Renal pelvis (tissue), 4 donors: ENCODE measurements around the gene DUOXA1. TPM values are rescaled to one million over a fixed set of nuclear protein-coding genes. Genes with fewer than 3 reads are reported as not detected.
"Not testable (repeated sequence)": the region's sequence is repeated elsewhere in the genome, so short reads cannot be mapped to it uniquely, and the experiment has no call there.

Experiments
- DNase-seq: peaks from one replicate; pipeline ENCODE4 v3.0.0-alpha.2; 2013
- polyA plus RNA-seq, 3 donors: library from polyadenylated mRNA; unstranded; fragments of 120-200 nt; gene quantifications; one replicate each; pipeline ENCODE4 v1.2.1, GENCODE V29; 2013; ENCODE audit not compliant: insufficient read length in 3 of 3

The DUOXA1 gene
- polyA plus RNA-seq, 3 donors: 0.21 to 0.33 (median 0.25) TPM

DNA sequence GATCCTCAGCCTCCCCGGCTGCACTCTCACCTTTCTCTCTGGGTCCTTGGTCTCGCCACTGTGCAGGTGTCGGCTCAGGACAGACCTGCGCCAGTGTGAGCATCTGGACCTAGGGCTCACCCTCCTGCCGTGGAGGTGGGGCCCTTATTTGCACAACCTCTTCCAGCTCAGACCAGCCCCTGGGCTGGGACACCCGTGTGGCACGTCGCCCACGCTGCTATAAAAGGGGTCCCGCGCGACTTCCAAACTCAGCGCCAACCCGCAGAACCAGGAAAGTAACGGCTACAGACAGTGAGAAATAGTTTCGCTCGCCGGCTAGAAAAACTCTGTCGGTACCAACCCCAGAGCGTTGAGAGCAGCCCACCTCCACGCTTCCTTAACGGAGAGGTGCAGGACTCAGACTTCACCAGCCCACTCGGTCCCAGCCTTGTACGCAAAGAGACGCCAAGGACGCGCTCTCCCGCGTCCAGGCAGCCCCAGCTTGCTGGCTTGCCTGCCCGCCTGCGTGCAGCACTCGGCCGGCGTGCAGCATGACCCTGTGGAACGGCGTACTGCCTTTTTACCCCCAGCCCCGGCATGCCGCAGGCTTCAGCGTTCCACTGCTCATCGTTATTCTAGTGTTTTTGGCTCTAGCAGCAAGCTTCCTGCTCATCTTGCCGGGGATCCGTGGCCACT lies 15.5 kb downstream of the DUOXA1 start, which contains the start of the genes DUOX2 and DUOXA2:
Gene DUOX2 (minus strand): TSS at position 97 of the 675 bp plus-strand sequence. CDS start 761 bp downstream, outside the sequence.
Gene DUOXA2 (plus strand): TSS at position 251 of the 675 bp plus-strand sequence. CDS start 280 bp downstream, at position 531.
- no peak for DNase-seq

- no peak for DNase-seq
Measured at GRCh38 chr15:45113380-45113990, 16.2 kb downstream of the DUOXA1 start.

GRCh38 chr15:45112591-45113379 lies 16.9 kb downstream of the DUOXA1 start:
- no peak for DNase-seq

DNA sequence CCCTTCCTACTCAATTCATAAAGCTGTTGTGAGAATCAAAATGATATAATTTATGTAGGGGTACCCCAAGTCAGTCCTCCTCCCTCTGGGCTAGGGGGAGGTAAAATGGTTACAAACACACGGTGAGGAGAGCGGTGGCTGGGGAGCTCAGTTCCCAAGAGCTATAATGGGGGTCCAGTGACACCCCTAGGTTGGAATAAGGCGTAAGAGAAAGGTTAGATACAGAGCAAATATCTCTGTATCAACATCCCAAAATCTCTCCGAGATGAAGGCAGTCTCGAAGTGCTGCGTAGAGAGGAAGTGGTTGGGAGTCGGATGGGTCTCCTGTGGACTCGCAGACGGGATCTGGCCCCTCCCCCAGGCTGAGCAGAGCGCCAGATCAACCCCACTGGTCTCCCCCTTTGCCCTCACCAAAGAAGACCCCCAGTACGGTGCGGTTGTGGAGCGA lies 17.5 kb downstream of the DUOXA1 start:
- no peak for DNase-seq

- no peak for DNase-seq
Measured at GRCh38 chr15:45111390-45112142, 18.1 kb downstream of the DUOXA1 start.

DNA sequence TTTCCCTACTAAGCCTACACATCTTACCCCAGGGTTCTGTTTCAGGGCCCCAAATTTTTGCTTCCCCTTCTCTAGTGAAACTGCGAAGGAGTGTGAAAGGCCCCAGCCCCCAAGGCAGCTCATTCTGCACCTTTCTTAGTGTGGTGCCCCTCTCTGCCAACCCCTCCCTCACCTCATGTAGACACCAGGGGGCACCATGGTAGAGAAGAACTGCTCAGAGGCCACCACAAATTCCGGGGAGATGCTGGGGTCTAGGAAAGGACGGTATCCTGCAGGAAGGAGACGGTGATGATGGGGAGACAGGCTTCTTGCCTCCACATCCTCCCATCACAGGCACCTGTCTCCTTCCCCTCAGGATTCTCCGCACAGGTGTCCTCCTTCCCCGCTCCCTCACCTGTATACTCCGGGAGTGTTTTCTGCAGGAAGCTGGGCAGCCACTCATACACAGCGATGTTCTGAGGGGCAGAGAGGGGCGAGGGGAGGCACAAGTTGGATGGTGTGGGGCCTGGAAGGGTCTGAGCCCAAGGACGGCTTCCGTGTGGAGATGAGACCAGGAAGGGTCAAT lies 19.3 kb downstream of the DUOXA1 start:
- no peak for DNase-seq

DNA sequence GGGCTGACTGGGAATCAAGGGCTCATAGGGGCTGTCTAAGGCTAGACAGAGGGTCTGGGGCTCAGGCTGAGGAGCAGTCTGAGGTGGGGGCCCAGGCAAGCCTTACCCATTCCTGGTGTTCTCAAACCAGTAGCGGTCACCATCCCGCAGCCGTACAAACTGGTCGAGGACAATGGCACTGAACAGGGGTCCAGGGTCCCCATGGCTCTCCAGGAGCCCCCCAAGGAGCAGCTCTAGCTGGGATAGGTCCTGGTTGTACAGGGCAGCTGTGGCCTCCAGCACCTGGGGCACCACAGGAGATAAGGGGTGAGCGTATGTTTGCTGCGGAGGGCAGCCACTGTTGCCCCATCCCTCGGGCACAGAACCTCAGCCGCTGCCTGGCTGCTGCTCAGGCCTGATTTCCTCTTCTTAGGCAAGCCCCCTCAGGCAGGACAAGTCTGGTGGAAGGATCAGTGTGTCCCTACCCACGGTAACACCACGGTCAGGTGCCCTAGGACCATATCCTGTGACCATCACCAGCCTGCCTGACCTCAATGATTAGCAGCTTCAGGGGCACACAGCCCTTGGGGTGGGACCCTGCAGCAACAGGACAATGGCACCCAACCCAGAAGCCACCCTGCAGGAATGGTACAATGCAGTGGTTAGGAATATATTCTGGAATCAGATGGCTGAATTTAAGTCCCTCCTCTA lies 21.6 kb downstream of the DUOXA1 start:
- no peak for DNase-seq

- DNase-seq: no peak
Measured at GRCh38 chr15:45106002-45106790, 23.5 kb downstream of the DUOXA1 start.

GRCh38 chr15:45105586-45105985 lies 24.1 kb downstream of the DUOXA1 start:
- DNase-seq: no peak

DNA sequence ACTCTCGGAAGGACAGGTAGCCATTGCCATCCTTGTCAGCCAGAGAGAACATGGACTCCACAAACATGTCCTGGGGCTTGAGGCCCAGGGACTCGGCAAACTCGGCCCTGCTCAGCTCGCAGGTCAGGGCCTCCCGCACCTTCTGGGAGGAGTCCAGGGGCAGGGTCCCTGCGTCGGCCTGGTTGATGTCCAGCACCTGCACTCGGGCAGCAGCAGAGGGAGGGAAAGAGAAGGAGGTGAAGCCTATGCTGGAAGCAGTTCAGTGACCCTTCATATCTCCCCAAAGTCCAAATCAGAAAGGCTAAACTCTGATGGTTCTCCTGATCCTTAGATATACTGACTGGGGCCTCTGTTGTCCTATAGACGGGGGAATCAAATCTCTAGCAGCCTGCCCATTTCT lies 25.5 kb downstream of the DUOXA1 start:
- DNase-seq: not testable (repeated sequence)

DNA sequence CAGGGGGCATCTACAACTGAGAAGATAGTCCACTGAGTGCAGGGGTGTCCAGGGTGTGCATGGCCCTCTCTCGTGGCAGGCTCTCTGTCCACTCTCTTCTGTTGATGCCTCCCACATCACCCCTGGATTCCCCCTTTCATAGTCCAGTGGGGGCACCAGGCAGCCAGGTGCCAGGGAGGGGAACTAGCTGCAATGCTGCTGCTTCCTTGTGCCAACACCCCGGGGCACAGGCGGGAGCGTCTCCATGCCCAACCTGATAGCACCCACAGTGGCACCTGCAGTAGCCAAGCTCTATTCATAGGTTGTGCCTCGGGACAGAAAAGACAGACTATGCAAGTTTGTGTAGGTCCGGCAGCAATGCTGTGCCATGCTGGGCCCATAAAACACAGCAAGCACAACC lies 27.5 kb downstream of the DUOXA1 start:
- no peak for DNase-seq

GRCh38 chr15:45101749-45102148 lies 27.9 kb downstream of the DUOXA1 start:
- DNase-seq: no peak

DNA sequence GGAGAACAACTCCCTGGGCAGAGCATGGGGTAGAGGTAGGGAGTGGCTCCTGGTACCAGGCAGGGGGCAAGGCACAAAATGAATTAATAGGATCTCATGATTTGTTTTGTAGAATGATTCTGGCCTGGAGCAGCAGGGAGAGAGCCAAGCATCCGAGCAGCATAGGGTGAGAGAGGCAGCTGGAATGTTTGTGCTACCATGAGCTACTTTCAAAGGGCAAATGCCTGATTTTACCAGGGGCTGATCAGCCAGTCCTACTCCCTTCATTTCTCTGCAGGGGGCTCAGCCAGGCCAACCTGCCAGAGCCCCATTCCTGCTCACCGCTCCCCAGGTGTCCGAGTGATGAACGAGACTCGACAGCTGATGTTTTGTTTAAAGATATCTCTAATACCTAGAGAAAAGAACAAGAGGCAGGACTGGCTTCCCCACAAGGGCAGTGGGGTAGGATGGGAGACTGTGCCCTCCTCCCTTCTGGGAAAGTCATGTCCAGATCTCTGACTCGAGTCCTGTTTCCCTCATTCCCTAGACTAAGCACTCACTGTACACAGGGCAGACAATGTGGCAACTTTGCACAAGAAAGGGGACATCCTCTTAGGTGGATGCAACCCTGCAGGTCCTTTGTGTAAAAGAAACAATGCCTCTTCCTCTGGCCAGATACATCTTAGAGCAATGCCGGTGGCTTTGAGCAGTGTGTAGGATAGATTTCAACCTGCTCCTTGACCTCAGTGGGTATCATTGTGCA lies 28.6 kb downstream of the DUOXA1 start:
- no peak for DNase-seq

- no peak for DNase-seq
Measured at GRCh38 chr15:45099549-45100165, 30.0 kb downstream of the DUOXA1 start.

DNA sequence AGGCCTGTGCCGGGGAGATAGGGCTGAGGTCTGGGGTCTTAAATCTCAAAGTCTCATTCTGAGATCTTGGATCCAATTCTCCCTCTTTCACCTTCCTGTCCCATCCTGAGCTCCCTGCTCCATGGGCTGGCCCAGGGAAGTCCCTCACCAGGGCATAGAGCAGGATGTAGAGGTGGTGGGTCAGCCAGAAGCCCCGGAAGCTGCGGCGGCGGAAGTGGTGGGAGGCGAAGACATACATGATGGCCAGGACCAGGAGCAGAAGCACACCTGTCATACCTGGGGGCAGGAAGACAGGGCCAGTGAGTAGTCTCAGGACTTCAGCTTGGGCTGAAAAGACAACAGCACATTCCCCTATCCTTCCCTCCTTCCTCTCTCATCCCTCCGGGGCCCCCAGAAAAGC lies 32.2 kb downstream of the DUOXA1 start:
- DNase-seq: no peak

DNA sequence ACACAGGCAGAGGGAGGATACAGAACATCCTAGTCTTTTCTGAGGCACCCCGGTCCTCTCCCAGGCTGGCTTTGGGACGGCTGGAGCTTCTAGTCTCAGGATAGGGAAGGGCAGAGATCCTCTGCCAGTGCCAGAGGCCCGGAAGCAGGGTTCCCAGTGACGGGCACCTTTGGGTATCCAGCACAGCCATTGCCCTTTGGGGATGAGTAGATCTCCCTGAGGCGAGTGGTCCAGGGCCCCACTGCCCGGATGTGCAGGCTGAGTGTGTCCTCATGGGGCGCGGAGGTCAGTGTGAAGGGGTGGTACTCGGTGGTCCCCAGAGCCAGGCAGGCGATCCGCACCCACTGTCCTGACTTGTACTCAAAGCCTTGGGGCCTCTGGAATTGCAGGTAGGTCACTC lies 34.0 kb downstream of the DUOXA1 start:
- DNase-seq: no peak

DNA sequence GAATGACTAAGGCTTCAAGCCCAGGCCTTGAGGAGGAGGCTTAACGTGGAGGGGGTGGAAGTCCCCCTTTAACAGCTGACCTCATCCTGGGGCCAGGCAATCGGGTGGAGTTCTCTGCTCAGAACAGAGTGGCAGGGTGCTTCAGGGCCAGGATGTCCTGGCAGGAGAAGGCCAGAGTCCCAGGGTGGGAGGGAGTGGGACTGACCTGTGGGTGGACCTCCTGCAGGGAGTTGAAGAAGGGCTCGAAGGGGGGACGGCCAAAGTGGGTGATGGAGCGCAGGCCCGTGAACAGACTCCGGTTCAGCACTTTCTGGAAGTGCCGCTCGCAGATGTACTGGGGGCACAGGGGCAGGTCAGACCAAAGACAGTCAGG lies 35.3 kb downstream of the DUOXA1 start:
- DNase-seq: no peak

DNA sequence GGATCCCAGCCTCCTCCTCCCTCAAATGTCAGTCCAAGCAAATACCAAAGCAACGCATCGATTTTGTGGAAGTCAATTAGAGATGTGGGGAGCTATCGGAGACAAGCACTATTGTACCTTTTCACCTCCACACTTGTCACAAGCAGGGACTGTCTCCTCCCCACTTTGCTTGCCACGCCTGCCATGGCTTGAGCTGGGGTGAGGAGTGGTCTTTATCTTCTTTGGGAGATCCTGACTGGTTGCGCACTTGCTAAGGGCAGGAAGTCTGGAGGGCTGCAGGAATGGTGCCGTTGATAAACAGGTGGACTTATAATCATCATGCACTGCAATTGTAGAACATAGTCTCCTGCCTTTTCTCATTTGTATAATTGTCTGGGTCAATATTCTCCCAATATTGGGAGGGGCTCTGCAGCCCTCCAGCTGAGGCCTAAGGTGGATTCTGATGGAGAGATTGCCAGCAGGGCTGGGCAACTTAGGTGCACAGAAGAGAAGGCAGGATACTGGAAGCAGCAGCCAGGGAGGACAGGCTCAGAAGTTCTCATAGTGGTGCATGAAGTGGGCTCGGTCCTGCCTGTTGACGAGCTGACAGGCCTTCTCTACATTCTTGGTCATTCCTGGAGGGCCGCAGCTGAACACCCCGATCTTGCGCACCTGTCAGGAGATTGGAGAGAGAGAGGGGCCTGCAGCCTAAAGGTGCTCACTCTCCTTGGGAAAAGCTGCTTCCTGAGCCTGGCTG lies 35.9 kb downstream of the DUOXA1 start:
- DNase-seq: no peak
